Left ventricle myocardium inferior (tissue), 1 donor: ENCODE data around the gene BPIFB4. TPM values are rescaled to one million over a fixed set of nuclear protein-coding genes. Genes with fewer than 3 reads are reported as not detected.

Experiments
- DNase-seq: peaks from one replicate; pipeline ENCODE4 v3.0.0-alpha.2; 2020
- H3K27ac ChIP-seq: fragments of 200-600 bp; replicated peaks from 2 replicates; pipeline ENCODE4 v1.8.0; 2021
- H3K27me3 ChIP-seq: fragments of 200-600 bp; 2 replicates; pipeline ENCODE4 v1.8.0; 2021; ENCODE audit warnings: low read depth
- H3K36me3 ChIP-seq: fragments of 200-600 bp; 2 replicates; pipeline ENCODE4 v1.8.0; 2021
- H3K4me1 ChIP-seq: fragments of 200-600 bp; 2 replicates; pipeline ENCODE4 v1.8.0; 2021
- H3K4me3 ChIP-seq: fragments of 200-600 bp; 2 replicates; pipeline ENCODE4 v1.8.0; 2021; ENCODE audit warnings: mild to moderate bottlenecking, moderate library complexity
- H3K9me3 ChIP-seq: fragments of 200-600 bp; replicated peaks from 2 replicates; pipeline ENCODE4 v1.8.0; 2021
- intact Hi-C: fragments of 100-400 bp; cut with micrococcal nuclease; formaldehyde crosslinking; loops from one replicate; pipeline ENCODE4 v1.11.0; 2022
- total RNA-seq: library from RNA; stranded (reverse); fragmentation: NEBNext Ultra II Directional; extraction: Animal tissue kit (Norgen Biotek cat#: 25700); gene quantifications from one replicate; pipeline ENCODE4 v1.2.1, GENCODE V29; 2021
- TF ChIP-seq, protein P1 (sequence below): fragments of 200-600 bp; IDR thresholded peaks from 2 replicates; pipeline ENCODE4 v1.8.0; 2021; ENCODE audit warnings: antibody characterized with exemption, mild to moderate bottlenecking, borderline replicate concordance
- donor health status: DM: no; HTN: yes; CAD: no; lungs with severe emphysema.

The BPIFB4 gene
- total RNA-seq, 1 donor from 2014 or later: not detected

DNA sequence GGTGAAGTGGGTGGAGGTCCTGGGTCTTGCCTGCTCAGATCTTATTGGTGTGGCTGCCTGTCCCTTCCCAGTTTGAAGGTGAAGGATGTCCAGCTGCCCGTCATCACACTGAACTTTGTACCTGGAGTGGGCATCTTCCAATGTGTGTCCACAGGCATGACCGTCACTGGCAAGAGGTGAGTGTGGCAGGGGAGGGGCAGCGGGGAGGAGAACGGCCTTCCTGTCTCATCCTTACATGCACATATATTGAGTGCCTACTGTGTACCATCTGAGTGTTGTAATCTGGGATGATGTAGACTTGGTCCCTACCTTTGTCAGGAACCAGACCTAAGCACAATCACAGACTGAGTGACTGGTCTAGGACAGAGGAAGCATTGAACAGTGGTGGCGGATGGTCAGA lies 45.3 kb upstream of the BPIFB4 start:
- Histone ChIP-seq H3K4me1 (no peaks in the 10 kb centered on the region), H3K9me3 (peaks cover 5% of the 10 kb centered on the region), H3K27me3 (peaks cover 7% of the 10 kb centered on the region), H3K36me3 (no peaks in the 10 kb centered on the region), H3K4me3 (no peak overlapping the region), H3K27ac (no peak overlapping the region)
- TF ChIP-seq, protein P1, sequence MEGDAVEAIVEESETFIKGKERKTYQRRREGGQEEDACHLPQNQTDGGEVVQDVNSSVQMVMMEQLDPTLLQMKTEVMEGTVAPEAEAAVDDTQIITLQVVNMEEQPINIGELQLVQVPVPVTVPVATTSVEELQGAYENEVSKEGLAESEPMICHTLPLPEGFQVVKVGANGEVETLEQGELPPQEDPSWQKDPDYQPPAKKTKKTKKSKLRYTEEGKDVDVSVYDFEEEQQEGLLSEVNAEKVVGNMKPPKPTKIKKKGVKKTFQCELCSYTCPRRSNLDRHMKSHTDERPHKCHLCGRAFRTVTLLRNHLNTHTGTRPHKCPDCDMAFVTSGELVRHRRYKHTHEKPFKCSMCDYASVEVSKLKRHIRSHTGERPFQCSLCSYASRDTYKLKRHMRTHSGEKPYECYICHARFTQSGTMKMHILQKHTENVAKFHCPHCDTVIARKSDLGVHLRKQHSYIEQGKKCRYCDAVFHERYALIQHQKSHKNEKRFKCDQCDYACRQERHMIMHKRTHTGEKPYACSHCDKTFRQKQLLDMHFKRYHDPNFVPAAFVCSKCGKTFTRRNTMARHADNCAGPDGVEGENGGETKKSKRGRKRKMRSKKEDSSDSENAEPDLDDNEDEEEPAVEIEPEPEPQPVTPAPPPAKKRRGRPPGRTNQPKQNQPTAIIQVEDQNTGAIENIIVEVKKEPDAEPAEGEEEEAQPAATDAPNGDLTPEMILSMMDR: no peak
- DNase-seq: no peak
- intact Hi-C loops: no loop called here

DNA sequence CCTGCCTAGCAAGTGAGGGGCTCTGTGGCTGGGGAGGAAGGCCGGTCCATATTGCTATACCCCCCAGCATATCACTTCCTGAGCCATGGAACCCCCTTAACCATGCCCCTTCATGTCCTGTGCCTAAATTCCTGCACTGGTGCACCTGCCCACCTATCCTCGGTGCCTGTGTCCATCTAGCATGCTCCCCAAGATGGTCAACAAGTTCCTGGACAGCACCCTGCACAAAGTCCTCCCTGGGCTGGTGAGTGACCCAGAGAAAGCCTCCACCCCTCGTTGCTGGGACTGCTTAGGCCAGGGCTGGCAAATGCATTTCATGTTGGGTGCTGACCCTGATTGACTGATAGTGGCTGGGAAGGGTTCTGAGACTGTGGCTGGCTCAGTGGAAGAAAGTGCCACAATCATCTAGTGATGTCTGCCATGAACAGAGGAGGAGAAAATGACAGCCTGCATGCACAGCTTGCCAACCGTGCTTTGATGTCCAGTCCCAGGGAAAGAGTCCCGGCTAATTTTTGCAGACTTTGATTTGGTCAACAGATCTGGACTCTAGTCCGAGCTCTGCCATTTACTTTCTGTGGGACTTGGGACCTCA lies 44.4 kb upstream of the BPIFB4 start:
- no peak overlapping the region for H3K4me3 ChIP-seq
- H3K27me3 ChIP-seq: peaks cover 4% of the 10 kb centered on the region
- no peak overlapping the region for H3K27ac ChIP-seq
- TF ChIP-seq, protein P1: no peak
- H3K36me3 ChIP-seq: no peaks in the 10 kb centered on the region
- DNase-seq: no peak
- H3K9me3 ChIP-seq: peaks cover 5% of the 10 kb centered on the region
- intact Hi-C loops: no loop called here
- no peaks in the 10 kb centered on the region for H3K4me1 ChIP-seq

DNA sequence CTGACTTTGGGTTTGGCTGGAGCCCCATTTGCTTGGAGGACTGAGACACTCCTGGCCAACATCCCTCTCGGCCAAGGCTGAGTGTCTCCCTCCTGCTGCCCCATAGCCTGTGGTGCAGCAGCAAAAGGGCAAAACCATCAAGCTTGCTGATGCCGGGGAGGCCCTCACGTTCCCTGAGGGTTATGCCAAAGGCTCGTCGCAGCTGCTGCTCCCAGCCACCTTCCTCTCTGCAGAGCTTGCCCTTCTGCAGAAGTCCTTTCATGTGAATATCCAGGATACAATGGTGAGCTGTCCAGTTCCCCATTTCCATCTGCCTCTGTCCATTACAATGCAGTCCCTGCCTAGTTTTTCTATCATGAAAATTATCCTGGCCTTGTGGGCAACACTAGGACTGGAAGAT lies 42.0 kb upstream of the BPIFB4 start:
- H3K27ac ChIP-seq: no peak overlapping the region
- DNase-seq: no peak
- TF ChIP-seq, protein P1: no peak
- intact Hi-C loops: no loop called here
- peaks cover under 1% of the 10 kb centered on the region for H3K27me3 ChIP-seq
- H3K9me3 ChIP-seq: peaks cover 5% of the 10 kb centered on the region
- H3K36me3 ChIP-seq: no peaks in the 10 kb centered on the region
- no peak overlapping the region for H3K4me3 ChIP-seq
- no peaks in the 10 kb centered on the region for H3K4me1 ChIP-seq

DNA sequence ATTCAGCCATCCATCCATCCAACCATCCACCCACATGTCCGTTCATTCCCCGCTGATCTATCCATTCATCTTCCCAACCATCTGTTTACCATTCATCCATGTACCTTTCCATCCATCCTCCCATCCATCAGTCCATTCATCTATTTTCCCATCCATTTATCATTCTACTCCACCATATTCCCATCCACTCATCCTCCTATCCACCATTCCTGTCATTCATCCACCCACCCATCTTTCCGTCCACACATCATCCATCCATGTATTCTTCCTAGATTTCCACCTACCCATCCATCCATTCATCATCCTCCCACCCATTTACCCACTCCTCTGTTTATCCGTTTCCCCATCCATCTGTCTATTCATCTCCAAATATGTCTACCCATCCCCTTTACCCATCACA lies 41.2 kb upstream of the BPIFB4 start:
- TF ChIP-seq, protein P1: no peak
- Histone ChIP-seq H3K4me3 (no peak overlapping the region), H3K27me3 (no peaks in the 10 kb centered on the region), H3K9me3 (peaks cover 3% of the 10 kb centered on the region), H3K36me3 (no peaks in the 10 kb centered on the region), H3K27ac (no peak overlapping the region), H3K4me1 (no peaks in the 10 kb centered on the region)
- intact Hi-C loops: no loop called here
- DNase-seq: no peak

DNA sequence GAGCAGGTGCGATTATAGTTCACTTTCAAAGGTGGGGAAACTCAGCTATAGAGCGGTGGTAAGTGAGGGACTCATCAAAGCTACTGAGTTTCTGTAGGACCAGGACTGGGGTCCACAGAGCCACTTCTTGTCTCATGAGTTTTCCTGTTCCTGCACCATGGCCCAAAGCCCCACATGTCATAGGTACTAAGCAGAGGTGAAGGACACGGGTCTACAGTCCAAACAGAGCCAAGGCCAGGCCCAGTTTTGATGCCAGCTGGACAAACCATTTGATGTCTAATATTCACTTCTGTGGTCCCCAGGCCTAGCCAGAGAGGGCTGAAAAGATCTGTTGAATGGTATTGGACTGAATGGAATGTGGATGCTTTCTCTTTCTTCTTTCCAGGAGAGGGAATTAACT lies 37.0 kb upstream of the BPIFB4 start:
- Histone ChIP-seq H3K4me3 (no peak overlapping the region), H3K36me3 (no peaks in the 10 kb centered on the region), H3K27ac (no peak overlapping the region), H3K4me1 (no peaks in the 10 kb centered on the region), H3K27me3 (no peaks in the 10 kb centered on the region), H3K9me3 (peaks cover 31% of the 10 kb centered on the region)
- no peak for DNase-seq
- intact Hi-C loops: no loop called here
- TF ChIP-seq, protein P1: no peak
